ENCODE measurements around the gene TCEAL3. TPM values are rescaled to one million over a fixed set of nuclear protein-coding genes. Genes with fewer than 3 reads are reported as not detected.

The TCEAL3 gene
- total and polyA plus RNA-seq, 2 of the 8 experiments (the other 6 are each of a cell fraction or from before 2014, with no cell fraction given), result 4.4 to 12.0 TPM

GRCh38 chrX:103640401-103641155 is 32.8 kb downstream of the TCEAL3 start:
- FAIRE-seq (no peak), DNase-seq (ENCODE audit: low read depth in 1 of 2, low spot score in 2 of 2) (no peak)
- Histone ChIP-seq H3K79me1 (ENCODE audit: low read depth, low read length) (no peaks in the 10 kb centered on the region), H3K23ac (ENCODE audit: insufficient read length) (no peak overlapping the region), H2BK20ac (ENCODE audit: low read length) (no peak overlapping the region), H2BK15ac (ENCODE audit: low read length) (no peak overlapping the region), H2BK12ac (ENCODE audit: low read depth, low read length) (no peak overlapping the region), H3K79me2 (ENCODE audit: control insufficient read depth in 1 of 2, insufficient read depth in 2 of 2, low read length in 2 of 2) (no peaks in the 10 kb centered on the region), H3K23me2 (ENCODE audit: low read depth, low read length) (no peaks in the 10 kb centered on the region), H3K9me3 (ENCODE audit: insufficient read depth in 2 of 2, low read depth in 1 of 2, low read length in 1 of 2) (no peaks in the 10 kb centered on the region), H3K9ac (replicated peaks in 1 of 4; ENCODE audit: extremely low read depth in 1 of 4, low read depth in 3 of 4, low read length in 3 of 4) (no peak overlapping the region), H4K5ac (ENCODE audit: insufficient read length, low read depth, low read length) (no peak overlapping the region), H2BK5ac (ENCODE audit: low read depth, low read length) (no peak overlapping the region), H2AK5ac (ENCODE audit: low read depth, low read length) (no peak overlapping the region), H3K4ac (replicated peaks; ENCODE audit: insufficient read length, low read depth, low read length) (no peak overlapping the region), H3K27ac (ENCODE audit: low read depth, low read length) (no peak overlapping the region), H3K27me3 (replicated peaks in 1 of 4; ENCODE audit: control insufficient read depth in 3 of 4, extremely low read depth in 1 of 4, insufficient read depth in 3 of 4, low read length in 3 of 4) (no peaks in the 10 kb centered on the region), H3K4me3 (ENCODE audit: extremely low read depth in 1 of 4, insufficient read depth in 2 of 4, low read depth in 3 of 4, low read length in 4 of 4) (no peak overlapping the region), H3K4me1 (replicated peaks in 1 of 4; ENCODE audit: control insufficient read depth in 3 of 4, insufficient read depth in 4 of 4, low read length in 3 of 4) (peaks cover 0 to 4% (median 0%) of the 10 kb centered on the region in 4 experiments; a peak in 1 of 7 replicates), H4K91ac (replicated peaks; ENCODE audit: insufficient read length, low read length) (no peak overlapping the region), H3K18ac (ENCODE audit: extremely low read depth, low read length) (no peak overlapping the region), H3K4me2 (ENCODE audit: insufficient read depth in 1 of 2, low read depth in 2 of 2, low read length in 2 of 2) (no peak overlapping the region), H2AFZ (ENCODE audit: low read length) (no peak overlapping the region), H3K14ac (ENCODE audit: insufficient read length) (no peak overlapping the region), H4K20me1 (replicated peaks in 1 of 2; ENCODE audit: control insufficient read depth in 1 of 2, insufficient read depth in 2 of 2, low read length in 2 of 2) (no peaks in the 10 kb centered on the region), H3K36me3 (ENCODE audit: control insufficient read depth in 2 of 4, insufficient read depth in 4 of 4, low read length in 3 of 4) (no peaks in the 10 kb centered on the region), H3K56ac (replicated peaks; ENCODE audit: insufficient read length, low read depth, low read length) (no peak overlapping the region), H4K8ac (ENCODE audit: extremely low read depth, insufficient read depth, low read length) (no peak overlapping the region), H2BK120ac (replicated peaks; ENCODE audit: low read depth, low read length) (no peak overlapping the region)
- CTCF ChIA-PET (ENCODE audit: partially characterized antibody), result interaction anchor here (1.2 kb wide), 1 partner anchor 153 kb away, joined by 3 read pairs; no protein-coding TSS in a partner anchor
- POLR2A ChIA-PET (ENCODE audit: partially characterized antibody), result interaction anchor here (2.3 kb wide), 1 partner anchor 11 kb away, joined by 7 read pairs; the partner anchor contains the start of gene TCEAL1
- WGBS, 2 experiments (ENCODE audit: extremely low coverage in 1 of 2, insufficient coverage in 1 of 2, insufficient read length in 1 of 2, insufficient replicate concordance in 2 of 2, low coverage in 1 of 2, low lambda C conversion rate in 2 of 2, missing lambda C conversion rate in 1 of 2), result 68% methylated on average over 4 of the region's 4 CpGs; no CpG with 5 or more reads in 1 of the 2 experiments
- TF ChIP-seq SUZ12 (IDR thresholded peaks at IDR 0.05; ENCODE audit: low read length) (no peak), FOSL1 (IDR thresholded peaks at IDR 0.05; ENCODE audit: insufficient read depth, low read depth, low read length) (no peak), SP2 (IDR thresholded peaks at IDR 0.05; ENCODE audit: low read length) (no peak), EZH2 (IDR thresholded peaks at IDR 0.05; ENCODE audit: low read depth, low read length, severe bottlenecking) (no peak), CBX8 (IDR thresholded peaks at IDR 0.05; ENCODE audit: borderline replicate concordance, low read depth, low read length) (no peak), CTCF (IDR thresholded peaks at IDR 0.05; ENCODE audit: control extremely low read depth in 1 of 3, insufficient read depth in 1 of 3, low read depth in 1 of 3, low read length in 3 of 3) (no peak), CBX5 (IDR thresholded peaks at IDR 0.05; ENCODE audit: low read depth, low read length) (no peak), USF2 (IDR thresholded peaks at IDR 0.05; ENCODE audit: low read length) (no peak)
